HG03558 (cell line): Measurements from ENCODE around the gene CPXM2.

ENCODE experiments used
- ATAC-seq: cut with Tn5 transposase; IDR thresholded peaks from one replicate; pipeline ENCODE4 v1.9.1; 2021; ENCODE audit warnings: moderate number of reproducible peaks; ENCODE audit not compliant: unreplicated experiment; ENCODE audit errors: extremely low read depth

Gene CPXM2

GRCh38 chr10:123891144-123892071 is at the start of gene CPXM2:
CPXM2 (minus strand) TSS chr10:123891807; CDS start chr10:123891659, 148 bp downstream.
- ATAC-seq = no peak

- no peak for ATAC-seq
Measured at GRCh38 chr10:123939591-123939990, 48.0 kb upstream of the CPXM2 start.

- no peak for ATAC-seq
Measured at GRCh38 chr10:123938890-123939289, 47.3 kb upstream of the CPXM2 start.

GRCh38 chr10:123936426-123936825 is 44.8 kb upstream of the CPXM2 start:
- no peak for ATAC-seq

- no peak for ATAC-seq
Measured at GRCh38 chr10:123935680-123936079, 44.1 kb upstream of the CPXM2 start.

- ATAC-seq = no peak
Measured at GRCh38 chr10:123934846-123935245, 43.2 kb upstream of the CPXM2 start.

- no peak for ATAC-seq
Measured at GRCh38 chr10:123930340-123931001, 38.9 kb upstream of the CPXM2 start.

- no peak for ATAC-seq
Measured at GRCh38 chr10:123929791-123930190, 38.2 kb upstream of the CPXM2 start.

GRCh38 chr10:123928427-123928826 is 36.8 kb upstream of the CPXM2 start:
- no peak for ATAC-seq

- no peak for ATAC-seq
Measured at GRCh38 chr10:123926401-123927264, 35.0 kb upstream of the CPXM2 start.

- ATAC-seq = no peak
Measured at GRCh38 chr10:123922126-123922525, 30.5 kb upstream of the CPXM2 start.

- no peak for ATAC-seq
Measured at GRCh38 chr10:123916775-123917174, 25.2 kb upstream of the CPXM2 start.

- ATAC-seq = no peak
Measured at GRCh38 chr10:123913688-123914268, 22.2 kb upstream of the CPXM2 start.

GRCh38 chr10:123912871-123913270 is 21.3 kb upstream of the CPXM2 start:
- ATAC-seq = no peak

GRCh38 chr10:123912466-123912865 is 20.9 kb upstream of the CPXM2 start:
- ATAC-seq = no peak

GRCh38 chr10:123911866-123912265 is 20.3 kb upstream of the CPXM2 start:
- ATAC-seq = no peak

GRCh38 chr10:123909866-123910265 is 18.3 kb upstream of the CPXM2 start:
- ATAC-seq = no peak

GRCh38 chr10:123909426-123909825 is 17.8 kb upstream of the CPXM2 start:
- no peak for ATAC-seq

GRCh38 chr10:123908379-123908778 is 16.8 kb upstream of the CPXM2 start:
- no peak for ATAC-seq
